Stimulated activated CD4-positive, alpha-beta T cell treated with anti-CD3 and anti-CD28 coated beads, Interleukin-12 subunit alpha, Interleukin-12 subunit beta, amount 100 ng/mL, for 24 hours (primary cell): Measurements from ENCODE around the gene GEMIN7.

Experiments
- DNase-seq, 2 experiments: peaks; one replicate each; pipeline ENCODE4 v3.0.0-alpha.2; 2020; ENCODE audit warnings: low read depth in 2 of 2

The GEMIN7 gene

GRCh38 chr19:45079063-45079910, at the start of gene GEMIN7:
GEMIN7 (plus strand) TSS chr19:45079260; CDS start chr19:45090115, 10,855 bp downstream.
- peak; percentile 69 to 71 for DNase-seq

GRCh38 chr19:45030825-45031224, 48.2 kb upstream of the GEMIN7 start:
- no peak for DNase-seq

GRCh38 chr19:45032421-45032820, 46.6 kb upstream of the GEMIN7 start:
- DNase-seq: no peak

GRCh38 chr19:45035755-45036154, 43.3 kb upstream of the GEMIN7 start:
- no peak for DNase-seq

DNA sequence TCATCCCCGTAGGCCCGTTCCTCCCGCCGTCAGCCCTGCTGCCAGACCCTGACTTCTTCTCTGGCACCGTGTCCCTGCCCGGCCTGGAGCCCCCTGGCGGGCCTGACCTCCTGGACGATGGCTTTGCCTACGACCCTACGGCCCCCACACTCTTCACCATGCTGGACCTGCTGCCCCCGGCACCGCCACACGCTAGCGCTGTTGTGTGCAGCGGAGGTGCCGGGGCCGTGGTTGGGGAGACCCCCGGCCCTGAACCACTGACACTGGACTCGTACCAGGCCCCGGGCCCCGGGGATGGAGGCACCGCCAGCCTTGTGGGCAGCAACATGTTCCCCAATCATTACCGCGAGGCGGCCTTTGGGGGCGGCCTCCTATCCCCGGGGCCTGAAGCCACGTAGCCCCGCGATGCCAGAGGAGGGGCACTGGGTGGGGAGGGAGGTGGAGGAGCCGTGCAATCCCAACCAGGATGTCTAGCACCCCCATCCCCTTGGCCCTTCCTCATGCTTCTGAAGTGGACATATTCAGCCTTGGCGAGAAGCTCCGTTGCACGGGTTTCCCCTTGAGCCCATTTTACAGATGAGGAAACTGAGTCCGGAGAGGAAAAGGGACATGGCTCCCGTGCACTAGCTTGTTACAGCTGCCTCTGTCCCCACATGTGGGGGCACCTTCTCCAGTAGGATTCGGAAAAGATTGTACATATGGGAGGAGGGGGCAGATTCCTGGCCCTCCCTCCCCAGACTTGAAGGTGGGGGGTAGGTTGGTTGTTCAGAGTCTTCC, 41.5 kb upstream of the GEMIN7 start:
- no peak for DNase-seq

DNA sequence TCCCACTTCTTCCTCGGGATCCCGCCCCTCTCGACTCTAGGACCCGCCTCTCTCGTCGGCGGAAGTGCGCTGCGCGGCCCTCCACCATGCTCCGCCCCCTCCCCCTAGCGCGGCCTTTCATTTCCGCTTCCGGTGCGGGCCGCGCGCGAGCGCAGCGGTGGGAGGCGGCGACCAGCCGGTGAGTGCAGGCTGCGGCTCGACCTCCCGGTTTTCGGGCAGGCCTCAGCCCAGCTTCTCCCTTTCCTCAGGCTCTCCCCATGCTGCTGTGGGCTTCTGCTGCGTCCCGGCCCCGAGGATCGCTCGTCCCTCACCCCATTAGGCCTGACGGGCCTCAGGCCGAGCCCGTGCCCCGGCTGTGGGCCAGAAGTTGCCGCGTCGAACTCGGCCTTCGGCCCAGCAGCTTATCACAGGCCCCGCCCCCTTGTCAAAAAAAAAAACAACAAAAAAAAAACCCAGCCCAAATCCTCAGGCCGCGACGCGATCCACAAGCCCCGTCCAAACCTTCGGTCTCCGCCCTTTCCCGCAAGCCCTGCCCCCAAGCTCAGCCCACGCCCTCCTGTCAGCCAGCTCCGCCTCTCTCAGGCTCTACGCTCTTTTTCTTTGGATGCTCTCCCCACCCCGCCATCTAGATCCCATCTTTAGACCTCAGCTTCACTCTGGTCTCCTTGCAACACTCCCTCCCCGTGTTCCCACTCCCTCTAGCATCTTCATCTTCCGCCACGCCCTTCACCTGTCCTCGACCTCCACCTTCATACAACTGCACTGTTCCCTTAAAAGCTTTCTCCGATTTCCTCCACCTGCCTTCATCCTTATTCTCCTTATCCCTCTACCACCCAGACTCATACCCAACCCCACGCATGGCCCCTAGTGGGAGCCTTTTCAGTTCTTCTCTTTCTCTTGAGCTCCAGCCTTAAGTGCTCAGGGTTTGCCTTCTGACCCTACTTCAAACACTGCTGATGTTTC, 39.8 kb upstream of the GEMIN7 start, which contains the start of gene CLASRP:
Gene CLASRP, plus strand, starts transcription at position 115 of the 963 bp plus-strand sequence. CDS start 1,168 bp downstream, outside the sequence.
- peak; percentile 74 to 85 for DNase-seq

GRCh38 chr19:45040059-45040771, 38.8 kb upstream of the GEMIN7 start:
- DNase-seq: no peak

GRCh38 chr19:45041125-45041524, 37.9 kb upstream of the GEMIN7 start:
- DNase-seq: no peak

DNA sequence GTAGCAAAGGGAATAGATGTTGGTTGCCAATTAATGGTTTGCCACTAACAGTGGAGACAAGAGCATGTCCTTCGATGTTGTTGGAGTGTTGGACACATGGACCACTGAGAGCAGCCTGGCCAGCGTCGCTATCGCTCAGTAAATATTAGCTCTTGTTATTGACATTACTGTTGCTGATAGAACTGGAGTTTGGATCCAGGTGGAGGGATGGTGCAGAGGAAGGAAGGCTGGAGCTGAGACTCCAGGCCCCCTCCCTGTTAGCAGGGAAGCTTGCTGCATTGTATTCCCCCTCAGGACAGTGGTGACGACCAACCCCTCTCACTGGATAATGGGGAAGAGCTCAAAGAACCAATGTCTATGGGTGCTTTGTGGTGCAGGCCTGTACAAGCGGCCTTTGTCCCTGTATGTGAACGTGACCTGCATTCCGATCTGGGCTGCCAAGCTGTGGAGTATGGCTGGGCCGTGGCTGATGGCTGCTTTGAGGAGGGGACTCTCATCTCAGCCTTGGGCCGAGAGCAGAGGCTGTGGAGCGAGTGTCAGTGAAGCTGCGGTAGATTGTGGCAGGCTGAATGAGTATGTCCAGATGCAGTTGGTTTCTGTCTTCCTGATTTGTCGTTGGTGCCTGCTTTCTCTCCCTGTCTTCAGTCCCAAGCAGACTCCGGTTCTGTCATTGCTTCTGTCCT, 33.2 kb upstream of the GEMIN7 start:
- no peak for DNase-seq

GRCh38 chr19:45046355-45046754, 32.7 kb upstream of the GEMIN7 start:
- no peak for DNase-seq

DNA sequence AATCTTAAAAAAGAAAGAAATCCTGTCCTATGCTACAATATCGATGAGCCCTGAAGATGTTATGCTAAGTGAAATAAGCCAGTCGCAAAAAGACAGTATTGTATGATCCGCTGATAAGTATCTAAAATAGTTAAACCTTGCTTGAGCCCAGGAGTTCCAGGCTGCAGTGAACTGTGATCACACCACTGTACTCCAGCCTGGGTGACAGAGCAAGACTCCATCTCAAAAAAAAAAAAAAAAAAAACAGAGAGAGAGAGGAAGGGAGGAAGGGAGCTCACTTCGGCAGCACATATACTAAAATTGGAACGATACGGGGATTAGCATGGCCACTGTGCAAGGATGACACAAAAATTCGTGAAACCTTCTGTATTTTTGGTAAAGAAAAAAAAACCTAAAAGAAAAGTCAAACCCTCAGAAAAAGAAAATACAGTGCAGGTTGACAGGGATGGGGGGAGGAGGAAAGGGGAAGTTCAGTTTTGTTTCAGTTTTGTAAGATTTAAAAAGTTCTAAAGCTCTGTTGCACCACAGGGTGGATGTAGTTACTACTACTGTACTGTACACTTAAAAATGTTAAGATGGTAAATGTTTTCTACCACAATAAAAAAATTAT, 31.8 kb upstream of the GEMIN7 start:
- DNase-seq: no peak

DNA sequence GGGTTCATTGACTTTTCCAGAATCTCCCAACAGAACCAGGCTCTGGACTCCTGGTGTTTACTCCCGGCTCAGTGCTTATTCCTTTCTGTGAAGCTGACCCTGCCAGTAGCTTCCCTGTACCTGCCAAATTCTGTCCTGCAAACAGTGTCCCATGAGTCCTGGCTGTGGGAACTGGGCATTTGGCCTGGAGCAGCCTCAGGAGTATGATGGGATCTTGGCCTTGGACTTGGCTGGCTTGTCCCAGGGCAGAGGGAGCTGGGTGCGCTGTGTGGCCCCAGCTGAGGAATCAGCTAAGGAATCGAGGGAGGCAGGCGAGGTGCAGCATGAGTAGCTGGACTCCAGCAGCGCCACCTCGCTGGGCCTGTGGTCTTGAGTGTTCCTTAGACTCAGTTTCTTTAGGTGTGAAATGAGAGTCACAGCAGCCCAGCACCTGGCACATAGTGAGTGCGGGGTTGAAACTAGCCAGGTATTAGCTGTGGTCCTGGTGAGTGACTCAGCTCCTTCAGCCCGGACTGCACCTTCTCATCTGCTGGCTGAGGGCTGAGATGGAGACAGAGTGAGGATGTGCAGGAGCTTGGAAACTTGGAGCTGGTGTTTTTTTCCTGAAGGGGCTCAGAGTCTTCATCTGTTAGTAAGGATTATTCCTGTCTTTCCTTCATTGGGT, 29.9 kb upstream of the GEMIN7 start:
- no peak for DNase-seq

- no peak for DNase-seq
These were observed 29.0 kb upstream of the GEMIN7 start for GRCh38 chr19:45050036-45050435.

GRCh38 chr19:45051929-45052579, 27.0 kb upstream of the GEMIN7 start:
- no peak for DNase-seq

DNA sequence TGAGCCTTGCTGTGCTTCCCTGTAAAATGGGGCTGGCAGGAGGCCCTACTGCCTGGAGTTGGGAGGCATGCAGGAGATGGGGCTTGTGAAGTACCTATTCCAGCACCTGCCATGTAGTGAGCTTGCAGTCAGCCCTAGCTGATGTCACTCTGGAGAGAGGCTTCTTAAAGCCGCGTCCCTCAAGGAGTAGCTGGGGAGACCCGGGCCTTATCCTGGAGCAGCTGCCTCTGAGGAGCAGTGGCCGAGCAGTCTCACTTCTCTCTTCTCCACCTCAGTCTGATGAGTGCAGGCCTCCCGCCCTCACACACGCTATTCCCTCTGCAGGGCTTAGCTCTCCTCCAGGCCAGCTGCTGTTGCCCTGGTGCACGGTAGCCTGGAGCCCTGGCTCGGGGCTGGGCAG, 22.2 kb upstream of the GEMIN7 start:
- no peak for DNase-seq

DNA sequence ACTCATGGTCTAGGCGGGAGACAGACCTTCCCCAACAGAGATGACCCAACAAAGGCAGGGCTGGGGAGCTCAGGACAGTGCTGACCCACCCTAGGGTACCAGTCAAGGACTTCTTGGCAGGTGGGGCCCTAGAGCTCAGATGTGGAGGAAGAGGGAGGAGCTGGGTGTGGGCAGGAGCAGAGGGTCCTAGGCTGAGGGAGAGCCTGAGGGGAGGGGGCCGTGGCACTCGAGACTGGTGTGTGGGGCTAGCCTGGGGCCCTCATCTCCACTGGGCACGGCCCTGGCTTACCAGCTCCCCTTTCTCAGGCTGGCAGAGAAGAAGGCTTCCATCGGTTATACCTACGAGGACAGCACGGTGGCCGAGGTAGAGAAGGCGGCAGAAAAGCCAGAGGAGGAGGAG, 21.6 kb upstream of the GEMIN7 start:
- DNase-seq: no peak

DNA sequence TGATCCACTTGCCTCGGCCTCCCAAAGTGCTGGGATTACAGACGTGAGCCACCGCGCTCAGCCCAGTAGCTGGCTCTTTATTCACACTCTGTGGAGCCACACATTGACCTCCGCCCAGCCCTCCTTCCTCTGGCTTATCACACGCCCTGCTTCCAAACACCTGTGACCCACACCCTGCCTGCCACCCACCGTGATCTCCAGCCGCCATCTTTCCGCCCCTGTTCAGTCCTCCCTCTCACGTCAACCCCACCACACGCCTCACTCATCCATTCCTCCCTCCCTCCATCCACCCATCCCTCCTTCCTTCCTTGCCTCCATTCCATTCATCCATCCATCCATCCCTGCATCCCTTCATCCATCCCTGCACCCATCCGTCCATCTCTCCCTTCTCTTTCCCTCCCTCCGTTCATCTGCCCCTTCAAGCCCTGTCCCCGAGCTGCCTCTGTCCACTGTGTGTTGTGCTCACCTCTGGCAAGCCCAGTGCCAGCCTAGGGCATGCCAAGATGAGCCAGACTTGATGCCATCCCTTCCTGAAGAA, 20.4 kb upstream of the GEMIN7 start:
- DNase-seq: no peak

DNA sequence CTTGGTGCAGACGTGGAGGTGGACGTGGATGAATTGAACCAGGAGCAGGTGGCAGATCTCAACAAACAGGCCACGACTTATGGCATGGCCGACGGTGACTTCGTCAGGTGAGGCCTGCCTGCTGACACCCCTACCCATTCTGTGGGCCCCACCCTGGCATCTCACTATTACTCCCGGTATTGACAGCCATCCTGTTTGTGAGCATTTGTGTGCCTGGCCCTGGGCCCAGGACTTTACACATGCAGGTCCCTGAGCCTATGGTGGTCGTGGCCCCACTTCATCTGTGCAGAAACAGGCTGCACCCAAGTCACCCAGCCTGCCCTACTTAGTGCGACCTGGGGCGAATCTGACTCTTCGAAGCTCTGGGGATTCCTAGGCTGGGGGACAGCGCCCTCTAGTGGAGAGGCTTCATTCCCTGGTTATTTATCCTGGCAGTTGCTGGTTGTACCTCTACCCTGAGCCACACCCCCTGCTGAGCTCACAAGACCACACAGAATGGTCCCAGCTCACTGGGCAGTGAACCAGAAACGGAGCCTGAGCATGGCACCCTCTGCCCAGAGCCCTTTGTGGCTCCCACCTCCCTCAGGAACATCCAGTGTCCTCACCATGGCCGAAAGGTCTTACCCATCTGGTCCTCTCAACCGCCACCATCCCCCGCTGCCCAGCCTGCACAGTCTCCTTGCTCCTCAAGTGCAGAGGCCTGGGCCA, 19.6 kb upstream of the GEMIN7 start:
- DNase-seq: peak; percentile 65 to 81
